Progenitor cell of endocrine pancreas (in vitro differentiated cells): Measurements from ENCODE around the gene ZNF451. TPM values are rescaled to one million over a fixed set of nuclear protein-coding genes. Genes with fewer than 3 reads are reported as not detected.
"Not testable (repeated sequence)": the region's sequence is repeated elsewhere in the genome, so short reads cannot be mapped to it uniquely, and the experiment has no call there.

Experiments
- DNase-seq: peaks from one replicate; pipeline ENCODE4 v3.0.0; 2021; ENCODE audit warnings: low spot score; ENCODE audit not compliant: unreplicated experiment
- H3K27ac Mint-ChIP-seq: 2 replicates; pipeline ENCODE4 v1.8.0; 2021; ENCODE audit warnings: mild to moderate bottlenecking, moderate library complexity, mixed read lengths
- H3K27me3 Mint-ChIP-seq: 2 replicates; pipeline ENCODE4 v1.8.0; 2021; ENCODE audit warnings: mixed read lengths
- H3K36me3 Mint-ChIP-seq: 2 replicates; pipeline ENCODE4 v1.8.0; 2022; ENCODE audit warnings: mixed read lengths; ENCODE audit not compliant: insufficient read depth
- H3K4me1 Mint-ChIP-seq: 2 replicates; pipeline ENCODE4 v1.8.0; 2021; ENCODE audit warnings: low read depth, mixed read lengths
- H3K4me3 Mint-ChIP-seq: 2 replicates; pipeline ENCODE4 v1.8.0; 2021; ENCODE audit warnings: low read depth, mild to moderate bottlenecking, moderate library complexity, mixed read lengths
- H3K9me3 Mint-ChIP-seq: 2 replicates; pipeline ENCODE4 v1.8.0; 2021; ENCODE audit warnings: low read depth, mixed read lengths
- total RNA-seq: library from RNA; stranded (reverse); gene quantifications from 2 replicates; pipeline ENCODE4 v1.2.1, GENCODE V29; 2021
- TF ChIP-seq, protein P1 (sequence below): fragments of 200-600 bp; sonication (generic); IDR thresholded peaks from one replicate; pipeline ENCODE4 v1.5.0; 2021; ENCODE audit warnings: antibody characterized with exemption, mild to moderate bottlenecking; ENCODE audit not compliant: unreplicated experiment

Gene ZNF451
- total RNA-seq, 1 donor from 2014 or later: 70.6 TPM

DNA sequence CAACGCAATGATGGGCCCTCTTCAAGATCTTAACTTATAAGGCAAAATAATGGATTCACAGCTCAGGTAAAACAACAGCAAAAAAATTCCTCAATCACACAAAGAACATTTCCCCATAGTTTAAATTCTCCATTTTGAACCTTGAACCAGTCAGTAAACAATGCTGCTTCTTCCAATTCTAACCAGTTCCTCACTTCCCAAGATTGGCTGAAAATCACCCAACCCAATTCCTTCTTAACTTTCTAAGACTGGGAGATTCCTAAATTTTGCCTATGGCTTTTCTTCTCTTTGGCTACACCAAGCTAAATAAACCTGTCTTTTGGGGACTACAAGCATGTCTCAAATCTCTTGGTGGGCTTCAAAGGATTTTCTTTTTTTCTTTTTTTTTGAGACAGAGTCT is 3.1 kb upstream of the ZNF451 start:
- DNase-seq: no peak
- H3K27me3 Mint-ChIP-seq: no peaks in the 10 kb centered on the region
- H3K4me1 Mint-ChIP-seq: peaks cover 10% of the 10 kb centered on the region
- no peaks in the 10 kb centered on the region for H3K9me3 Mint-ChIP-seq
- H3K4me3 Mint-ChIP-seq: no peak overlapping the region
- H3K27ac Mint-ChIP-seq: no peak overlapping the region
- TF ChIP-seq, protein P1, sequence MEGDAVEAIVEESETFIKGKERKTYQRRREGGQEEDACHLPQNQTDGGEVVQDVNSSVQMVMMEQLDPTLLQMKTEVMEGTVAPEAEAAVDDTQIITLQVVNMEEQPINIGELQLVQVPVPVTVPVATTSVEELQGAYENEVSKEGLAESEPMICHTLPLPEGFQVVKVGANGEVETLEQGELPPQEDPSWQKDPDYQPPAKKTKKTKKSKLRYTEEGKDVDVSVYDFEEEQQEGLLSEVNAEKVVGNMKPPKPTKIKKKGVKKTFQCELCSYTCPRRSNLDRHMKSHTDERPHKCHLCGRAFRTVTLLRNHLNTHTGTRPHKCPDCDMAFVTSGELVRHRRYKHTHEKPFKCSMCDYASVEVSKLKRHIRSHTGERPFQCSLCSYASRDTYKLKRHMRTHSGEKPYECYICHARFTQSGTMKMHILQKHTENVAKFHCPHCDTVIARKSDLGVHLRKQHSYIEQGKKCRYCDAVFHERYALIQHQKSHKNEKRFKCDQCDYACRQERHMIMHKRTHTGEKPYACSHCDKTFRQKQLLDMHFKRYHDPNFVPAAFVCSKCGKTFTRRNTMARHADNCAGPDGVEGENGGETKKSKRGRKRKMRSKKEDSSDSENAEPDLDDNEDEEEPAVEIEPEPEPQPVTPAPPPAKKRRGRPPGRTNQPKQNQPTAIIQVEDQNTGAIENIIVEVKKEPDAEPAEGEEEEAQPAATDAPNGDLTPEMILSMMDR: no peak
- peaks cover 3% of the 10 kb centered on the region for H3K36me3 Mint-ChIP-seq

DNA sequence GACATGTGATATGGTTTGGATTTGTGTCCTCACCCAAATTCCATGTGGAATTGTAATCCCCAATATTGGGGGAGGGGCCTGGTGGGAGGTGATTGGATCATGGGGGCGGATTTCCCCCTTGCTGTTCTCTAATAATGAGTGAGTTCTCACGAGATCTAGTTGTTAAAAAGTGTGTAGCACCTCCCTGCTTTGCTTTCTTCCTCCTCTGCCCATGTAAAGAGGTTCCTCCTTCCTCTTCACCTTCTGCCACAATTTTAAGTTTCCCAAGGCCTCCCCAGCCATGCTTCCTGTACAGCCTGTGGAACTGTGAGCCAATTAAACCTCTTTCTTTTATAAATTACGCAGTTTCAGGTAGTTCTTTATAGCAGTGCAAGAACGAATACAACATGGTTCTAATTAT is 2.1 kb upstream of the ZNF451 start:
- Mint-ChIP-seq H3K36me3 (peaks cover 5% of the 10 kb centered on the region), H3K9me3 (no peaks in the 10 kb centered on the region), H3K27ac (no peak overlapping the region), H3K4me3 (no peak overlapping the region), H3K27me3 (no peaks in the 10 kb centered on the region), H3K4me1 (peaks cover 16% of the 10 kb centered on the region)
- TF ChIP-seq, protein P1: no peak
- no peak for DNase-seq

DNA sequence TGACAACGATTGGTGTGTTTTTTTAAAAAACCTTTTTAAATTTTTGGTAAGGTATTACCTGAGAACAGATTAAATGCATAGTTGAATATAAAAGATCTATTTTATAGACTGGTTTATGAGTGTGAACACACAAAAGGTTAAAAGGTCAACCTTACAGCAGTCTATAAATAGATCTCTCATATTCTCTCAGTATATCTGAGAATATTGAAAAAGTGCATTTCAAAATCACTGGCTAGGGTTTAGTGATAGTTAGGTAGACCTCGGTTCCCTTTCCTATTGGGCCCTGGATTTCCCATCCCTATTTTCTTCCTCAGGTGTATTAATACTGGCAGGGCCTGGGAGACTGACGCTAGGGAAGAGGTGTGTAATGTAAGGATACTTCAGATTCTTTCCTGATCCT is 723 bp upstream of the ZNF451 start:
- H3K9me3 Mint-ChIP-seq: no peaks in the 10 kb centered on the region
- no peak for DNase-seq
- TF ChIP-seq, protein P1: no peak
- H3K4me1 Mint-ChIP-seq: peaks cover 20% of the 10 kb centered on the region
- peak overlapping the region; percentile 97 for H3K27ac Mint-ChIP-seq
- peaks cover 6% of the 10 kb centered on the region for H3K36me3 Mint-ChIP-seq
- peak overlapping the region; percentile 86 for H3K4me3 Mint-ChIP-seq
- H3K27me3 Mint-ChIP-seq: no peaks in the 10 kb centered on the region

DNA sequence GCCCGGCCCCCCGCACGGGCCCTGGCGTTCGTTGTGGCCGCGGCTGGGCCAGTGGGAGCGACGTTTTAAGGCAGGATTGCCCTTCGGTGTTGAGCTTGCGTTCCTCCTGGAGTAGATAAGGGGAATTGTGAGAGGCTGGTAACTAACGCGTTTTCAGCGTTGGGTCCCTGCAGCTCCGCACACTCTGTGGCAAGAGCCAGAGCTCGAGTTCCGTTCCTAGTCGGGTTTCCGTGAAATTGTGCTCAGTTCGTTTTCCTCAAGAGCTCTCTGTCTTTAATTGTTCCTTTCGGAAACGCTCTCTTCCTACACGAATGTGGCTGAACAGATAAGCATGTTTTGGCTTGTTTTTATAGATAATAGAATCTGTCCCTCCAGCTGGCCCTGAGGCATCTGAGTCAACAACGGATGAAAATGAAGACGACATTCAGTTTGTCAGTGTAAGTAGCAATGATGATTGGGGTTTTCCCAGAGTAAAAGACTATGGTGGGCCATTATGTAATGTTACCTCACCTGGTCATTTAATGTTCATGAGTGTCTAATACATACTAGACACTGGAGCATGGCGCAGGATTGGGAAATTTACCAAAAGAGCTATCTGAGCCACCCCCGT is 575 bp downstream of the ZNF451 start:
- not testable (repeated sequence) for H3K27me3 Mint-ChIP-seq, DNase-seq, H3K9me3 Mint-ChIP-seq, H3K27ac Mint-ChIP-seq, H3K36me3 Mint-ChIP-seq
- Mint-ChIP-seq H3K4me1 (peaks cover 20% of the 10 kb centered on the region), H3K4me3 (peak overlapping the region; percentile 86)

DNA sequence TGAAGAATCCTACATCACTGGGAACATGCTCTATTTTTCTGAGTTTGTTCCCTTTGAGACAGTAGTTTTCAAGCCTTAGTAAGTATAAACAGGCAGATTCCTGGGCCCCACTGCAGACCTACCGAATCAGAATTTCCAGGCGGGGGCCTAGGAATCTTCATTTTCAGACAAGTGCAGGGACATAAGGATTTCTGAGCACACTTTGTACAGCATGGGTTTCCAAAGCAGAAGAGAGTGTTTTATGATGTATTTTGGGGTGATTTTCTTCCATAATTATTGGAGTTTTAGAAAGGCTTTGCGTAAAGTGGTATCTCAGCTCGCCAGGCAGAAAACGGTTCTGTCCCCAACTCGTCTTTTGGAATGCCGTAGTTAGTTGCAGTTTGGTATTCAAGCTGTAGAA is 1.4 kb downstream of the ZNF451 start:
- not testable (repeated sequence) for H3K9me3 Mint-ChIP-seq, DNase-seq, H3K27me3 Mint-ChIP-seq, H3K27ac Mint-ChIP-seq, H3K36me3 Mint-ChIP-seq
- Mint-ChIP-seq H3K4me1 (peaks cover 20% of the 10 kb centered on the region), H3K4me3 (peak overlapping the region; percentile 40)

DNA sequence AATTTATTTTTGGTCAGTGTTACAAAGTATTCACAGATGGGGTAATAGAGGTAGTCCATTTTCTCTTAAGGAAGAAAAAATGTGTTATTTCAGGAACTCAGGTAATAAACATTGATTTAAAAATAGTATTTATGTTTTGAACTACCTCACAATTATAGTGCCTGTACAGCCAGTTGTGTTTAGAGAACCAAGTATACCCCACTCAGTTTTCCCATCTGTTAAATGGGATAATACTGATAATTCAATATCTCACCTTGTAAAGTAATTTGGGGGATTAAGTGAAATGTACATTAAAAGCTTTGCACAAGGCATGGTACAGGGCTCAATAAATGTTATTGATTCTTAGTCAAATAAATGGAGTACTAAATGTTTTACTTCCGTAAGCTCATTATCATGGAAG is 4.7 kb downstream of the ZNF451 start:
- no peak for DNase-seq
- no peak overlapping the region for H3K27ac Mint-ChIP-seq
- peaks cover 19% of the 10 kb centered on the region for H3K36me3 Mint-ChIP-seq
- H3K4me3 Mint-ChIP-seq: no peak overlapping the region
- no peaks in the 10 kb centered on the region for H3K9me3 Mint-ChIP-seq
- H3K27me3 Mint-ChIP-seq: no peaks in the 10 kb centered on the region
- peaks cover 16% of the 10 kb centered on the region for H3K4me1 Mint-ChIP-seq
- TF ChIP-seq, protein P1: no peak
